Measurements from ENCODE around the gene MYLK. TPM values are rescaled to one million over a fixed set of nuclear protein-coding genes. Genes with fewer than 3 reads are reported as not detected.

Gene MYLK
- total RNA-seq, 2 donors from 2014 or later: 1,187 to 1,887 TPM

- DNase-seq (ENCODE audit: low spot score): no peak
- intact Hi-C loops (cut with DNase I): no loop called here
These were observed 5.3 kb downstream of the MYLK start for GRCh38 chr3:123878807-123879206.

- intact Hi-C loops (cut with DNase I): no loop called here
These were observed 6.2 kb downstream of the MYLK start for GRCh38 chr3:123877965-123878364.

GRCh38 chr3:123877466-123877865 is 6.7 kb downstream of the MYLK start:
- no peak for DNase-seq (ENCODE audit: low spot score)
- intact Hi-C loops (cut with DNase I): no loop called here

More at GRCh38 chr3:123877965-123878364, 6.2 kb downstream of the MYLK start:
- no peak for DNase-seq (ENCODE audit: low spot score)

GRCh38 chr3:123876858-123877257 is 7.3 kb downstream of the MYLK start:
- DNase-seq (ENCODE audit: low spot score): no peak
- intact Hi-C loops (cut with DNase I): no loop called here

GRCh38 chr3:123872621-123873020 is 11.5 kb downstream of the MYLK start:
- intact Hi-C loops (cut with DNase I): no loop called here

GRCh38 chr3:123871946-123872345 is 12.2 kb downstream of the MYLK start:
- no peak for DNase-seq (ENCODE audit: low spot score)
- intact Hi-C loops (cut with DNase I): no loop called here

More at GRCh38 chr3:123872621-123873020, 11.5 kb downstream of the MYLK start:
- no peak for DNase-seq (ENCODE audit: low spot score)

- no peak for DNase-seq (ENCODE audit: low spot score)
- intact Hi-C loops (cut with DNase I): no loop called here
These were observed 14.1 kb downstream of the MYLK start for GRCh38 chr3:123870033-123870432.

- intact Hi-C loops (cut with DNase I): no loop called here
- DNase-seq (ENCODE audit: low spot score): no peak
These were observed 15.0 kb downstream of the MYLK start for GRCh38 chr3:123869165-123869564.

GRCh38 chr3:123864706-123865105 is 19.4 kb downstream of the MYLK start:
- intact Hi-C loops (cut with DNase I): no loop called here
- no peak for DNase-seq (ENCODE audit: low spot score)

GRCh38 chr3:123862152-123862551 is 22.0 kb downstream of the MYLK start:
- no peak for DNase-seq (ENCODE audit: low spot score)
- intact Hi-C loops (cut with DNase I): no loop called here

GRCh38 chr3:123861081-123861836 is 22.9 kb downstream of the MYLK start:
- DNase-seq (ENCODE audit: low spot score): no peak
- intact Hi-C loops (cut with DNase I): no loop called here

GRCh38 chr3:123859177-123859576 is 25.0 kb downstream of the MYLK start:
- intact Hi-C loops (cut with DNase I): no loop called here

GRCh38 chr3:123854905-123855304 is 29.2 kb downstream of the MYLK start:
- intact Hi-C loops (cut with DNase I): no loop called here
- no peak for DNase-seq (ENCODE audit: low spot score)

More at GRCh38 chr3:123859177-123859576, 25.0 kb downstream of the MYLK start:
- no peak for DNase-seq (ENCODE audit: low spot score)

GRCh38 chr3:123853686-123854372 is 30.3 kb downstream of the MYLK start:
- no peak for DNase-seq (ENCODE audit: low spot score)
- intact Hi-C loops (cut with DNase I): no loop called here

GRCh38 chr3:123847209-123847608 is 36.9 kb downstream of the MYLK start:
- DNase-seq (ENCODE audit: low spot score): no peak
- intact Hi-C loops (cut with DNase I): no loop called here

GRCh38 chr3:123843668-123844067 is 40.5 kb downstream of the MYLK start:
- DNase-seq (ENCODE audit: low spot score): no peak
- intact Hi-C loops (cut with DNase I): loop anchor here in 1 of 2 donors (2.0 kb wide), 1 partner anchor 65 kb away; no protein-coding TSS in a partner anchor

- intact Hi-C loops (cut with DNase I): no loop called here
- no peak for DNase-seq (ENCODE audit: low spot score)
These were observed 41.4 kb downstream of the MYLK start for GRCh38 chr3:123842711-123843110.

GRCh38 chr3:123841476-123842238 is 42.5 kb downstream of the MYLK start:
- DNase-seq (ENCODE audit: low spot score): no peak
- intact Hi-C loops (cut with DNase I): no loop called here

- intact Hi-C loops (cut with DNase I): no loop called here
- DNase-seq (ENCODE audit: low spot score): no peak
These were observed 43.2 kb downstream of the MYLK start for GRCh38 chr3:123840961-123841360.

GRCh38 chr3:123837858-123838257 is 46.3 kb downstream of the MYLK start:
- no peak for DNase-seq (ENCODE audit: low spot score)
- intact Hi-C loops (cut with DNase I): no loop called here
